ENCODE results near the gene RAB4A. TPM values are rescaled to one million over a fixed set of nuclear protein-coding genes. Genes with fewer than 3 reads are reported as not detected.

The RAB4A gene
- total and polyA plus RNA-seq, 2 of the 4 experiments (the other 2 are of a cell fraction), result 25.6 to 26.2 TPM

DNA sequence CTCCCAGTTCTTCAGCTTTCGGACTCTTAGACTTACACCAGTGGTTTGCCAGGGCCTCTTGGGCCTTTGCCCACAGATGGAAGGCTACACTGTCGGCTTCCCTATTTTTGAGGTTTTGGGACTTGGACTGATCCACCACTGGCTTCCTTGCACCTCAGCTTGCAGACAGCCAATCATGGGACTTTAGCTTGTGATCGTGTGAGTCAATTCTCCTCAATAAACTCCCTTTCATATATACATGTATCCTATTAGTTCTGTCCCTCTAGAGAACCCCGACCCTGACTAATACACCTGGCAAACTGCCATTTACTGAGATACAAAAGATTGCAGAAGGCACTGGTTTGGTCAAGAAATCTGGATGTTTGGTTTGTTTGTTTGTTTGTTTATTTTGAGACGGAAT lies 6.4 kb upstream of the RAB4A start:
- Histone ChIP-seq H3K9me1 (ENCODE audit: insufficient read depth, low read length) (no peaks in the 10 kb centered on the region), H3K9ac (ENCODE audit: low read depth, low read length) (no peak overlapping the region), H2AK9ac (replicated peaks; ENCODE audit: low read depth, low read length, poor library complexity) (no peak overlapping the region), H2BK5ac (ENCODE audit: low read depth, low read length, poor library complexity, severe bottlenecking) (no peak overlapping the region), H4K8ac (ENCODE audit: low read depth in 2 of 2, low read length in 2 of 2) (no peak overlapping the region), H3K56ac (ENCODE audit: extremely low read depth, insufficient read depth, low read length) (no peak overlapping the region), H3K4me3 (ENCODE audit: insufficient read depth, low read depth, low read length) (no peak overlapping the region), H4K5ac (ENCODE audit: low read depth, low read length) (no peak overlapping the region), H3K14ac (replicated peaks; ENCODE audit: low read depth, low read length) (no peak overlapping the region), H3K27ac (ENCODE audit: insufficient read depth, low read length) (no peak overlapping the region), H3K27me3 (ENCODE audit: control insufficient read depth, insufficient read depth, low read length) (no peaks in the 10 kb centered on the region), H3K4ac (ENCODE audit: low read depth, low read length) (no peak overlapping the region), H3K23ac (ENCODE audit: low read depth, low read length) (no peak overlapping the region), H3K9me3 (ENCODE audit: control insufficient read depth, insufficient read depth, low read length) (no peaks in the 10 kb centered on the region), H2AK5ac (ENCODE audit: low read depth, low read length) (no peak overlapping the region), H3K4me2 (ENCODE audit: low read depth, low read length) (no peak overlapping the region), H2BK120ac (ENCODE audit: low read depth, low read length) (no peak overlapping the region), H4K91ac (ENCODE audit: insufficient read depth, low read depth, low read length) (no peak overlapping the region), H3K18ac (ENCODE audit: low read depth, low read length) (no peak overlapping the region), H3K4me1 (ENCODE audit: control insufficient read depth, insufficient read depth, low read length) (0 out of 2 replicates have a peak, but pooled peaks cover 2% of the 10 kb centered on the region), H4K20me1 (ENCODE audit: insufficient read depth, low read length) (no peaks in the 10 kb centered on the region), H3K79me1 (ENCODE audit: low read depth in 1 of 2, low read length in 2 of 2) (no peaks in the 10 kb centered on the region), H2AFZ (replicated peaks; ENCODE audit: low read length, poor library complexity) (no peak overlapping the region), H2BK20ac (ENCODE audit: low read depth, low read length) (no peak overlapping the region), H3K36me3 (ENCODE audit: control insufficient read depth, insufficient read depth, low read length) (no peaks in the 10 kb centered on the region), H2BK15ac (ENCODE audit: low read depth, low read length) (no peak overlapping the region)
- ChIA-PET CTCF (no interaction called here), POLR2A (ENCODE audit: unreplicated experiment) (no interaction called here)
- TF ChIP-seq CHD1 (IDR thresholded peaks at IDR 0.05; ENCODE audit: low read depth, low read length) (no peak), RFX5 (IDR thresholded peaks at IDR 0.05; ENCODE audit: low read depth, low read length) (no peak), RAD21 (IDR thresholded peaks at IDR 0.05; ENCODE audit: low read length) (no peak), MAFK (IDR thresholded peaks at IDR 0.05; ENCODE audit: low read depth, low read length) (no peak), MXI1 (IDR thresholded peaks at IDR 0.05; ENCODE audit: borderline replicate concordance, low read depth, low read length) (no peak), RCOR1 (IDR thresholded peaks at IDR 0.05; ENCODE audit: insufficient replicate concordance, low read length) (no peak), POLR2A (IDR thresholded peaks at IDR 0.05; ENCODE audit: low read depth, low read length) (no peak), BHLHE40 (IDR thresholded peaks at IDR 0.05; ENCODE audit: low read depth, low read length) (no peak), NFE2L2 (IDR thresholded peaks at IDR 0.05; ENCODE audit: low read depth, low read length) (no peak), CEBPB (IDR thresholded peaks at IDR 0.05; ENCODE audit: low read depth, low read length) (no peak), MAZ (IDR thresholded peaks at IDR 0.05; ENCODE audit: borderline replicate concordance, low read depth, low read length) (no peak), SMC3 (IDR thresholded peaks at IDR 0.05; ENCODE audit: low read depth, low read length) (no peak), FOS (IDR thresholded peaks at IDR 0.05; ENCODE audit: low read depth, low read length) (no peak)
- TF ChIP-seq, protein P1, sequence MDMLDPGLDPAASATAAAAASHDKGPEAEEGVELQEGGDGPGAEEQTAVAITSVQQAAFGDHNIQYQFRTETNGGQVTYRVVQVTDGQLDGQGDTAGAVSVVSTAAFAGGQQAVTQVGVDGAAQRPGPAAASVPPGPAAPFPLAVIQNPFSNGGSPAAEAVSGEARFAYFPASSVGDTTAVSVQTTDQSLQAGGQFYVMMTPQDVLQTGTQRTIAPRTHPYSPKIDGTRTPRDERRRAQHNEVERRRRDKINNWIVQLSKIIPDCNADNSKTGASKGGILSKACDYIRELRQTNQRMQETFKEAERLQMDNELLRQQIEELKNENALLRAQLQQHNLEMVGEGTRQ (IDR thresholded peaks at IDR 0.05; ENCODE audit: low read depth, low read length), result no peak
- TF ChIP-seq, protein P2, sequence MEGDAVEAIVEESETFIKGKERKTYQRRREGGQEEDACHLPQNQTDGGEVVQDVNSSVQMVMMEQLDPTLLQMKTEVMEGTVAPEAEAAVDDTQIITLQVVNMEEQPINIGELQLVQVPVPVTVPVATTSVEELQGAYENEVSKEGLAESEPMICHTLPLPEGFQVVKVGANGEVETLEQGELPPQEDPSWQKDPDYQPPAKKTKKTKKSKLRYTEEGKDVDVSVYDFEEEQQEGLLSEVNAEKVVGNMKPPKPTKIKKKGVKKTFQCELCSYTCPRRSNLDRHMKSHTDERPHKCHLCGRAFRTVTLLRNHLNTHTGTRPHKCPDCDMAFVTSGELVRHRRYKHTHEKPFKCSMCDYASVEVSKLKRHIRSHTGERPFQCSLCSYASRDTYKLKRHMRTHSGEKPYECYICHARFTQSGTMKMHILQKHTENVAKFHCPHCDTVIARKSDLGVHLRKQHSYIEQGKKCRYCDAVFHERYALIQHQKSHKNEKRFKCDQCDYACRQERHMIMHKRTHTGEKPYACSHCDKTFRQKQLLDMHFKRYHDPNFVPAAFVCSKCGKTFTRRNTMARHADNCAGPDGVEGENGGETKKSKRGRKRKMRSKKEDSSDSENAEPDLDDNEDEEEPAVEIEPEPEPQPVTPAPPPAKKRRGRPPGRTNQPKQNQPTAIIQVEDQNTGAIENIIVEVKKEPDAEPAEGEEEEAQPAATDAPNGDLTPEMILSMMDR (conservative IDR thresholded peaks at IDR 0.05; ENCODE audit: low read depth, low read length), result no peak
- TF ChIP-seq, protein P3, sequence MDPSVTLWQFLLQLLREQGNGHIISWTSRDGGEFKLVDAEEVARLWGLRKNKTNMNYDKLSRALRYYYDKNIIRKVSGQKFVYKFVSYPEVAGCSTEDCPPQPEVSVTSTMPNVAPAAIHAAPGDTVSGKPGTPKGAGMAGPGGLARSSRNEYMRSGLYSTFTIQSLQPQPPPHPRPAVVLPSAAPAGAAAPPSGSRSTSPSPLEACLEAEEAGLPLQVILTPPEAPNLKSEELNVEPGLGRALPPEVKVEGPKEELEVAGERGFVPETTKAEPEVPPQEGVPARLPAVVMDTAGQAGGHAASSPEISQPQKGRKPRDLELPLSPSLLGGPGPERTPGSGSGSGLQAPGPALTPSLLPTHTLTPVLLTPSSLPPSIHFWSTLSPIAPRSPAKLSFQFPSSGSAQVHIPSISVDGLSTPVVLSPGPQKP (IDR thresholded peaks at IDR 0.05; ENCODE audit: borderline replicate concordance, low read depth, low read length), result no peak
- dilution Hi-C loops (cut with HindIII; ENCODE audit: low sequenced_read_pairs, unreplicated experiment), result loop anchor here (25.0 kb wide), 1 partner anchor 223 kb away; no protein-coding TSS in a partner anchor
- in situ Hi-C loops (cut with MboI; ENCODE audit: low sequenced_read_pairs), result loop anchor here (25.0 kb wide), 1 partner anchor 1048 kb away; no protein-coding TSS in a partner anchor
- DNase-seq (no peak), ATAC-seq (ENCODE audit: low read depth) (no peak)
- WGBS, 2 experiments (ENCODE audit: extremely low coverage in 2 of 2, insufficient read length in 1 of 2), result 80% methylated on average over 2 of the region's 5 CpGs; no CpG with 5 or more reads in 1 of the 2 experiments
- intact Hi-C loops (cut with micrococcal nuclease), result no loop called here
- no TSS peak for BruUV-seq (replicated peaks)

Data from IMR-90 (cell line).